Prostate gland (tissue), 2 donors: ENCODE measurements around the gene SFT2D1. TPM values are rescaled to one million over a fixed set of nuclear protein-coding genes. Genes with fewer than 3 reads are reported as not detected.

Experiments used
- DNase-seq: peaks from one replicate; pipeline ENCODE4 v3.0.0-alpha.2; 2019; ENCODE audit warnings: low spot score
- H3K27ac ChIP-seq, 2 donors: fragments of 200-600 bp; sonication (generic); 2 replicates each; pipeline ENCODE4 v1.5.1; 2017 to 2019
- H3K27me3 ChIP-seq: fragments of 200-600 bp; sonication (generic); replicated peaks from 2 replicates; pipeline ENCODE4 v1.5.1; 2019; ENCODE audit not compliant: insufficient read depth
- H3K36me3 ChIP-seq, 2 donors: fragments of 200-600 bp; sonication (generic); 1 replicate in 1 of 2; 2 replicates in 1 of 2; pipeline versions ENCODE4 v1.5.1 to v1.8.1; 2017 to 2019
- H3K4me1 ChIP-seq: fragments of 200-600 bp; sonication (generic); replicated peaks from 2 replicates; pipeline ENCODE4 v1.5.1; 2019
- H3K4me3 ChIP-seq, 2 donors: fragments of 200-600 bp; sonication (generic); 2 replicates each; pipeline ENCODE4 v1.5.1; 2017 to 2019
- H3K9me3 ChIP-seq: fragments of 200-600 bp; sonication (generic); 2 replicates; pipeline ENCODE4 v1.5.1; 2017
- CTCF ChIP-seq, 4 experiments: fragments of 200-600 bp in 2 of 4; fragments of 450-650 bp in 2 of 4; sonication (generic) in 2 of 4; IDR thresholded peaks; 1 replicate in 3 of 4; 2 replicates in 1 of 4; pipeline ENCODE4 v1.5.1; 2016 to 2019; ENCODE audit warnings: antibody characterized with exemption in 4 of 4, mild to moderate bottlenecking in 2 of 4, moderate library complexity in 2 of 4
- POLR2A ChIP-seq: fragments of 450-650 bp; IDR thresholded peaks from one replicate; pipeline ENCODE4 v1.6.1; 2016; ENCODE audit warnings: antibody characterized with exemption, mild to moderate bottlenecking
- POLR2AphosphoS5 ChIP-seq: sonication (generic); formaldehyde crosslinking; IDR thresholded peaks from one replicate; pipeline ENCODE4 v1.6.1; 2017; ENCODE audit warnings: antibody characterized with exemption
- WGBS: methylation state at CpG from one replicate; pipeline ENCODE4 v1.1.5; 2018; 5-methylcytosine and 5-hydroxymethylcytosine counted together
- intact Hi-C: fragments of 100-400 bp; cut with DNase I; formaldehyde crosslinking; loops from one replicate; pipeline ENCODE4 v1.14.2; 2022
- total RNA-seq, 2 donors: library from RNA; depleted of rRNA; stranded (reverse); fragments of >200 nt; gene quantifications; one replicate each; pipeline ENCODE4 v1.1.0, GENCODE V29; 2016

Gene SFT2D1
- total RNA-seq, 2 donors from 2014 or later: 64.8 to 72.3 TPM

- Histone ChIP-seq H3K27me3 (no peaks in the 10 kb centered on the region), H3K4me1 (peaks cover 11% of the 10 kb centered on the region), H3K27ac (no peak overlapping the region), H3K9me3 (no peaks in the 10 kb centered on the region), H3K36me3 (no peaks in the 10 kb centered on the region), H3K4me3 (no peak overlapping the region)
- WGBS: 81% methylated on average over 3 of the region's 3 CpGs
- no peak for TF ChIP-seq POLR2A
- no peak for TF ChIP-seq POLR2AphosphoS5
- no peak for TF ChIP-seq CTCF (IDR thresholded peaks at IDR 0.05)
- no peak for DNase-seq
- intact Hi-C loops: no loop called here
These were observed 5.5 kb downstream of the SFT2D1 start for GRCh38 chr6:166336847-166337246.

GRCh38 chr6:166335378-166336302 is 6.7 kb downstream of the SFT2D1 start:
- TF ChIP-seq CTCF (IDR thresholded peaks at IDR 0.05) (no peak), POLR2AphosphoS5 (no peak), POLR2A (no peak)
- peaks cover 7% of the 10 kb centered on the region for H3K4me1 ChIP-seq
- H3K9me3 ChIP-seq: no peaks in the 10 kb centered on the region
- DNase-seq: no peak
- H3K27me3 ChIP-seq: no peaks in the 10 kb centered on the region
- H3K4me3 ChIP-seq: no peak overlapping the region
- H3K27ac ChIP-seq: no peak overlapping the region
- WGBS: 82% methylated on average over 11 of the region's 11 CpGs
- intact Hi-C loops: no loop called here
- H3K36me3 ChIP-seq: no peaks in the 10 kb centered on the region

DNA sequence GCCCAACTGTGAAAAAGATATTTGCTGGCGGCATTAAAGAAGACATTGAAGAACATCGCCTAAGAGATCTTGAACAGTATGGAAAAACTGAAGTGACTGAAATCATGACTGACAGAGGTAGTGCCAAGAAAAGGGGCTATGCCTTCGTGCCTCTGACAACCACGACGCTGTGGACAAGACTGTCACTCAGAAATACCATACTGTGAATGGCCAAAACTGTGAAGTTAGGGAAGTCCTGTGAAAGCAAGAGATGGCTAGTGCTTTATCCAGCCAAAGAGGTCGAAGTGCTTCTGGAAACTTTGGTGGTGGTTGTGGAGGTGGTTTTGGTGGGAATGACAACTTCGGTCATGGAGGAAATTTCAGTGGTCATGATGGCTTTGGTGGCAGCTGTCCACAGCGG is 7.5 kb downstream of the SFT2D1 start:
- WGBS: 94% methylated on average over 8 of the region's 8 CpGs
- no peak for TF ChIP-seq POLR2A
- TF ChIP-seq CTCF (IDR thresholded peaks at IDR 0.05): no peak
- no peak for TF ChIP-seq POLR2AphosphoS5
- Histone ChIP-seq H3K4me3 (no peak overlapping the region), H3K36me3 (no peaks in the 10 kb centered on the region), H3K9me3 (no peaks in the 10 kb centered on the region), H3K27ac (no peak overlapping the region), H3K4me1 (no peaks in the 10 kb centered on the region), H3K27me3 (no peaks in the 10 kb centered on the region)
- intact Hi-C loops: no loop called here
- DNase-seq: no peak

- intact Hi-C loops: no loop called here
These were observed 9.0 kb downstream of the SFT2D1 start for GRCh38 chr6:166333172-166333995.

More at GRCh38 chr6:166333172-166333995, 9.0 kb downstream of the SFT2D1 start:
- WGBS: 86% methylated on average over 23 of the region's 23 CpGs
- Histone ChIP-seq H3K27me3 (no peaks in the 10 kb centered on the region), H3K4me1 (no peaks in the 10 kb centered on the region), H3K36me3 (no peaks in the 10 kb centered on the region), H3K4me3 (no peak overlapping the region), H3K9me3 (no peaks in the 10 kb centered on the region), H3K27ac (no peak overlapping the region)
- DNase-seq: no peak
- TF ChIP-seq CTCF (IDR thresholded peaks at IDR 0.05) (no peak), POLR2AphosphoS5 (no peak), POLR2A (no peak)
